GM18517 (cell line): ENCODE measurements around the gene DHX35.
"Not testable (repeated sequence)": the region's sequence is repeated elsewhere in the genome, so short reads cannot be mapped to it uniquely, and the experiment has no call there.

Experiments
- ATAC-seq: cut with Tn5 transposase; IDR thresholded peaks from one replicate; pipeline ENCODE4 v1.9.1; 2021; ENCODE audit warnings: mild to moderate bottlenecking, moderate library complexity; ENCODE audit not compliant: unreplicated experiment

The DHX35 gene

GRCh38 chr20:38940644-38941043 lies 21.5 kb upstream of the DHX35 start:
- ATAC-seq = no peak

GRCh38 chr20:38941726-38942389 lies 20.3 kb upstream of the DHX35 start:
- ATAC-seq = no peak

GRCh38 chr20:38945012-38945411 lies 17.1 kb upstream of the DHX35 start:
- ATAC-seq = no peak

- ATAC-seq = no peak
Measured at GRCh38 chr20:38946836-38947235, 15.3 kb upstream of the DHX35 start.

- no peak for ATAC-seq
Measured at GRCh38 chr20:38947931-38948362, 14.2 kb upstream of the DHX35 start.

GRCh38 chr20:38950254-38950653 lies 11.9 kb upstream of the DHX35 start:
- no peak for ATAC-seq

- no peak for ATAC-seq
Measured at GRCh38 chr20:38951611-38952010, 10.5 kb upstream of the DHX35 start.

GRCh38 chr20:38952153-38952552 lies 10.0 kb upstream of the DHX35 start:
- no peak for ATAC-seq

- no peak for ATAC-seq
Measured at GRCh38 chr20:38953630-38954340, 8.4 kb upstream of the DHX35 start.

- ATAC-seq = no peak
Measured at GRCh38 chr20:38957235-38957876, 4.8 kb upstream of the DHX35 start.

- no peak for ATAC-seq
Measured at GRCh38 chr20:38957915-38958485, 4.1 kb upstream of the DHX35 start.

- not testable (repeated sequence) for ATAC-seq
Measured at GRCh38 chr20:38960187-38960687, 1.9 kb upstream of the DHX35 start.

GRCh38 chr20:38961530-38962043 lies 557 bp upstream of the DHX35 start:
- no peak for ATAC-seq

- no peak for ATAC-seq
Measured at GRCh38 chr20:38962928-38963401, 821 bp downstream of the DHX35 start.

GRCh38 chr20:38963745-38964144 lies 1.6 kb downstream of the DHX35 start:
- ATAC-seq = no peak

- no peak for ATAC-seq
Measured at GRCh38 chr20:38965264-38965663, 3.1 kb downstream of the DHX35 start.

GRCh38 chr20:38968090-38968489 lies 5.9 kb downstream of the DHX35 start:
- no peak for ATAC-seq

- no peak for ATAC-seq
Measured at GRCh38 chr20:38969708-38970107, 7.6 kb downstream of the DHX35 start.

- no peak for ATAC-seq
Measured at GRCh38 chr20:38970302-38970701, 8.2 kb downstream of the DHX35 start.

GRCh38 chr20:38973107-38973506 lies 11.0 kb downstream of the DHX35 start:
- no peak for ATAC-seq

GRCh38 chr20:38973645-38974044 lies 11.5 kb downstream of the DHX35 start:
- ATAC-seq = no peak
